SH-SY5Y (cell line): Measurements from ENCODE around the gene LRRC23.

Source experiments
- GATA2 ChIP-seq: IDR thresholded peaks from 2 replicates; pipeline ENCODE4 v1.6.1; 2011; ENCODE audit warnings: mild to moderate bottlenecking, low read depth, low read length
- GATA3 ChIP-seq: IDR thresholded peaks from 2 replicates; pipeline ENCODE4 v1.6.1; 2011; ENCODE audit warnings: low read depth, mild to moderate bottlenecking, low read length, moderate library complexity

GRCh38 chr12:6957741-6958608, 53.4 kb downstream of the LRRC23 start:
- TF ChIP-seq GATA3 (no peak), GATA2 (no peak)
